SK-N-MC (cell line): Measurements from ENCODE around the gene TSFM.
"Not testable (repeated sequence)": the region's sequence is repeated elsewhere in the genome, so short reads cannot be mapped to it uniquely, and the experiment has no call there.

Experiments
- DNase-seq: peaks from one replicate; pipeline ENCODE4 v3.0.0-alpha.2; 2011; ENCODE audit warnings: low read depth, low spot score
- H3K27ac ChIP-seq: fragments of 200-600 bp; sonication (generic); 2 replicates; pipeline ENCODE4 v1.5.1; 2016; ENCODE audit warnings: mixed run types
- H3K36me3 ChIP-seq: fragments of 200-600 bp; sonication (generic); 2 replicates; pipeline ENCODE4 v1.6.1; 2017; ENCODE audit warnings: antibody characterized with exemption, low read length, mixed read lengths; ENCODE audit not compliant: insufficient read depth
- H3K4me3 ChIP-seq: fragments of 200-600 bp; sonication (generic); 2 replicates; pipeline ENCODE4 v1.5.1; 2016
- H3K9ac ChIP-seq: fragments of 200-600 bp; sonication (generic); 2 replicates; pipeline ENCODE4 v1.8.0; 2017; ENCODE audit warnings: mixed run types, mixed read lengths; ENCODE audit not compliant: insufficient read length
- H3K9me3 ChIP-seq: fragments of 200-600 bp; sonication (generic); 2 replicates; pipeline ENCODE4 v1.6.1; 2017; ENCODE audit warnings: low read depth, mild to moderate bottlenecking, antibody characterized with exemption, low read length, moderate library complexity, mixed read lengths
- EZH2 ChIP-seq: fragments of 200-600 bp; sonication (generic); IDR thresholded peaks from one replicate; pipeline ENCODE4 v1.6.1; 2017; ENCODE audit warnings: antibody characterized with exemption
- FOXP2 ChIP-seq: optimal IDR thresholded peaks from 2 replicates; pipeline ENCODE3; 2011; ENCODE audit warnings: mild to moderate bottlenecking, moderate library complexity; ENCODE audit not compliant: insufficient read depth; ENCODE audit errors: extremely low read length, control extremely low read depth
- POLR2AphosphoS5 ChIP-seq: IDR thresholded peaks from 2 replicates; pipeline ENCODE4 v1.6.1; 2012; ENCODE audit warnings: mild to moderate bottlenecking, low read depth, low read length, borderline replicate concordance

TSFM gene

GRCh38 chr12:57817261-57817989 is 34.8 kb downstream of the TSFM start:
- no peak for DNase-seq
- no peak overlapping the region for H3K9ac ChIP-seq

GRCh38 chr12:57817990-57818331 is 35.4 kb downstream of the TSFM start:
- H3K4me3 ChIP-seq, H3K27ac ChIP-seq, DNase-seq, H3K9me3 ChIP-seq, H3K36me3 ChIP-seq, H3K9ac ChIP-seq: not testable (repeated sequence)

More at GRCh38 chr12:57817261-57817989, 34.8 kb downstream of the TSFM start:
- no peak for TF ChIP-seq EZH2
- TF ChIP-seq POLR2AphosphoS5, result no peak
- TF ChIP-seq FOXP2, result no peak
- peaks cover 4% of the 10 kb centered on the region; the same call in 1 of the 2 replicates for H3K36me3 ChIP-seq
- no peaks in the 10 kb centered on the region for H3K9me3 ChIP-seq
- no peak overlapping the region for H3K27ac ChIP-seq
- H3K4me3 ChIP-seq, result no peak overlapping the region

- H3K4me3 ChIP-seq, H3K9ac ChIP-seq, DNase-seq, H3K9me3 ChIP-seq, H3K27ac ChIP-seq: not testable (repeated sequence)
- peaks cover 30% of the 10 kb centered on the region; the same call in 1 of the 2 replicates for H3K36me3 ChIP-seq
Measured at GRCh38 chr12:57820119-57820518, 37.5 kb downstream of the TSFM start.

- not testable (repeated sequence) for DNase-seq, H3K9ac ChIP-seq, H3K27ac ChIP-seq, H3K4me3 ChIP-seq, H3K9me3 ChIP-seq
- peaks cover 37% of the 10 kb centered on the region for H3K36me3 ChIP-seq
Measured at GRCh38 chr12:57821015-57821414, 38.4 kb downstream of the TSFM start.

- no peak for DNase-seq
- H3K9ac ChIP-seq, result no peak overlapping the region
- H3K27ac ChIP-seq, result no peak overlapping the region
- no peak for TF ChIP-seq FOXP2
- no peak for TF ChIP-seq EZH2
- no peak for TF ChIP-seq POLR2AphosphoS5
- no peaks in the 10 kb centered on the region for H3K9me3 ChIP-seq
- peaks cover 44% of the 10 kb centered on the region for H3K36me3 ChIP-seq
- H3K4me3 ChIP-seq, result no peak overlapping the region
Measured at GRCh38 chr12:57821474-57822214, 39.1 kb downstream of the TSFM start.

GRCh38 chr12:57822392-57823130 is 40.0 kb downstream of the TSFM start:
- Histone ChIP-seq H3K4me3 (no peak overlapping the region), H3K36me3 (peaks cover 53% of the 10 kb centered on the region), H3K9me3 (no peaks in the 10 kb centered on the region), H3K9ac (no peak overlapping the region), H3K27ac (no peak overlapping the region)
- no peak for DNase-seq
- no peak for TF ChIP-seq EZH2
- no peak for TF ChIP-seq POLR2AphosphoS5
- TF ChIP-seq FOXP2, result no peak

- TF ChIP-seq POLR2AphosphoS5 (no peak), EZH2 (no peak), FOXP2 (no peak)
Measured at GRCh38 chr12:57823131-57823907, 40.7 kb downstream of the TSFM start.

GRCh38 chr12:57823908-57824640 is 41.5 kb downstream of the TSFM start:
- no peak overlapping the region for H3K4me3 ChIP-seq
- TF ChIP-seq POLR2AphosphoS5 (no peak), EZH2 (no peak), FOXP2 (no peak)
- H3K36me3 ChIP-seq, result peaks cover 67% of the 10 kb centered on the region
- H3K27ac ChIP-seq, result no peak overlapping the region
- H3K9ac ChIP-seq, result no peak overlapping the region
- DNase-seq, result no peak
- H3K9me3 ChIP-seq, result no peaks in the 10 kb centered on the region

More at GRCh38 chr12:57823131-57823907, 40.7 kb downstream of the TSFM start:
- peaks cover 60% of the 10 kb centered on the region for H3K36me3 ChIP-seq
- H3K9ac ChIP-seq, result no peak overlapping the region
- no peak overlapping the region for H3K27ac ChIP-seq
- no peaks in the 10 kb centered on the region for H3K9me3 ChIP-seq
- H3K4me3 ChIP-seq, result no peak overlapping the region
- no peak for DNase-seq
